Measurements from ENCODE around the gene HBG1. TPM values are rescaled to one million over a fixed set of nuclear protein-coding genes. Genes with fewer than 3 reads are reported as not detected.

The HBG1 gene
- total and polyA plus RNA-seq, 2 donors (not counting 1 experiment from before 2014, with no cell fraction given): not detected

- peaks cover 6% of the 10 kb centered on the region for H3K4me1 Mint-ChIP-seq
- Histone ChIP-seq H3K27ac (ENCODE audit: low read length in 2 of 2) (no peak overlapping the region), H3K9ac (ENCODE audit: low read length) (no peak overlapping the region), H3K4me2 (replicated peaks; ENCODE audit: low read depth, low read length, poor library complexity, severe bottlenecking) (no peak overlapping the region), H3K9me3 (ENCODE audit: control extremely low read depth in 1 of 3, control insufficient read depth in 2 of 3, insufficient read depth in 1 of 3, low read length in 2 of 3) (no peaks in the 10 kb centered on the region), H3K4me1 (ENCODE audit: control insufficient read depth in 2 of 2, insufficient read depth in 2 of 2, low read length in 2 of 2) (no peaks in the 10 kb centered on the region), H3K79me2 (ENCODE audit: control insufficient read depth, insufficient read depth, low read length) (no peaks in the 10 kb centered on the region), H3K36me3 (replicated peaks in 1 of 2; ENCODE audit: control extremely low read depth in 1 of 2, control insufficient read depth in 1 of 2, extremely low read depth in 1 of 2, insufficient read depth in 2 of 2, low read length in 1 of 2) (no peaks in the 10 kb centered on the region), H4K20me1 (ENCODE audit: control insufficient read depth, insufficient read depth, low read length, poor library complexity, severe bottlenecking) (no peaks in the 10 kb centered on the region), H2AFZ (ENCODE audit: insufficient read depth, low read depth, low read length, poor library complexity, severe bottlenecking) (no peak overlapping the region), H3K27me3 (replicated peaks in 1 of 4; ENCODE audit: control extremely low read depth in 1 of 4, control insufficient read depth in 3 of 4, insufficient read depth in 4 of 4, low read length in 3 of 4) (no peaks in the 10 kb centered on the region), H3K4me3 (ENCODE audit: control extremely low read depth in 1 of 5, extremely low read depth in 1 of 5, insufficient read depth in 1 of 5, low read depth in 2 of 5, low read length in 4 of 5) (no peak overlapping the region)
- H3K9me3 Mint-ChIP-seq (ENCODE audit: insufficient read depth): no peaks in the 10 kb centered on the region
- ATAC-seq (ENCODE audit: low read depth): no peak
- DNase-seq: no peak
- peaks cover 6% of the 10 kb centered on the region for H3K27me3 Mint-ChIP-seq
- 71% methylated on average over 1 of the region's 5 CpGs for WGBS (ENCODE audit: insufficient coverage)
- ChIA-PET CTCF (no interaction called here), POLR2A (no interaction called here)
- H3K4me3 Mint-ChIP-seq: no peak overlapping the region
- no peak overlapping the region for H3K27ac Mint-ChIP-seq
- no peak for TF ChIP-seq EZH2 (IDR thresholded peaks at IDR 0.05; ENCODE audit: borderline replicate concordance, insufficient read depth, low read depth, low read length, poor library complexity, severe bottlenecking)
- TF ChIP-seq CTCF (IDR thresholded peaks at IDR 0.05): peak; percentile 27
- intact Hi-C loops (cut with micrococcal nuclease): no loop called here
These were observed 14.1 kb downstream of the HBG1 start for GRCh38 chr11:5235364-5236095.

GRCh38 chr11:5234381-5234834 lies 15.2 kb downstream of the HBG1 start, which contains the start of gene HBD:
HBD (minus strand) TSS chr11:5234483; CDS start chr11:5234433, 50 bp downstream.
- H3K4me3 Mint-ChIP-seq: no peak within 1 kb of the TSS
- no peaks in the 10 kb centered on the region for H3K9me3 ChIP-seq (ENCODE audit: control extremely low read depth in 1 of 3, control insufficient read depth in 2 of 3, insufficient read depth in 1 of 3, low read length in 2 of 3)
- WGBS (ENCODE audit: insufficient coverage): no CpG with 5 or more reads among the region's 2 CpGs

More at GRCh38 chr11:5234381-5234834, 15.2 kb downstream of the HBG1 start, which contains the start of gene HBD:
- H3K27ac ChIP-seq (ENCODE audit: low read length in 2 of 2): no peak within 1 kb of the TSS
- no peaks in the 10 kb centered on the region for H3K36me3 ChIP-seq (replicated peaks in 1 of 2; ENCODE audit: control extremely low read depth in 1 of 2, control insufficient read depth in 1 of 2, extremely low read depth in 1 of 2, insufficient read depth in 2 of 2, low read length in 1 of 2)
- H3K27me3 Mint-ChIP-seq: peaks cover 6% of the 10 kb centered on the region
- TF ChIP-seq CTCF (IDR thresholded peaks at IDR 0.05): no peak
- no peak for TF ChIP-seq EZH2 (IDR thresholded peaks at IDR 0.05; ENCODE audit: borderline replicate concordance, insufficient read depth, low read depth, low read length, poor library complexity, severe bottlenecking)
- no peak within 1 kb of the TSS for H3K9ac ChIP-seq (ENCODE audit: low read length)
- no peaks in the 10 kb centered on the region for H4K20me1 ChIP-seq (ENCODE audit: control insufficient read depth, insufficient read depth, low read length, poor library complexity, severe bottlenecking)
- H3K27ac Mint-ChIP-seq: no peak within 1 kb of the TSS
- ATAC-seq (ENCODE audit: low read depth): no peak
- no peak within 1 kb of the TSS for H2AFZ ChIP-seq (ENCODE audit: insufficient read depth, low read depth, low read length, poor library complexity, severe bottlenecking)
- H3K27me3 ChIP-seq (replicated peaks in 1 of 4; ENCODE audit: control extremely low read depth in 1 of 4, control insufficient read depth in 3 of 4, insufficient read depth in 4 of 4, low read length in 3 of 4): no peaks in the 10 kb centered on the region
- CTCF ChIA-PET: no interaction called here
- H3K79me2 ChIP-seq (ENCODE audit: control insufficient read depth, insufficient read depth, low read length): no peaks in the 10 kb centered on the region
- H3K4me3 ChIP-seq (ENCODE audit: control extremely low read depth in 1 of 5, extremely low read depth in 1 of 5, insufficient read depth in 1 of 5, low read depth in 2 of 5, low read length in 4 of 5): no peak within 1 kb of the TSS
- H3K4me1 Mint-ChIP-seq: peaks cover 6% of the 10 kb centered on the region
- intact Hi-C loops (cut with micrococcal nuclease): no loop called here
- POLR2A ChIA-PET: no interaction called here
- DNase-seq: no peak
- H3K4me2 ChIP-seq (replicated peaks; ENCODE audit: low read depth, low read length, poor library complexity, severe bottlenecking): no peak within 1 kb of the TSS
- H3K9me3 Mint-ChIP-seq (ENCODE audit: insufficient read depth): no peaks in the 10 kb centered on the region
- no peaks in the 10 kb centered on the region for H3K4me1 ChIP-seq (ENCODE audit: control insufficient read depth in 2 of 2, insufficient read depth in 2 of 2, low read length in 2 of 2)
